ENCODE results near the gene BICD2.

Gene BICD2

DNA sequence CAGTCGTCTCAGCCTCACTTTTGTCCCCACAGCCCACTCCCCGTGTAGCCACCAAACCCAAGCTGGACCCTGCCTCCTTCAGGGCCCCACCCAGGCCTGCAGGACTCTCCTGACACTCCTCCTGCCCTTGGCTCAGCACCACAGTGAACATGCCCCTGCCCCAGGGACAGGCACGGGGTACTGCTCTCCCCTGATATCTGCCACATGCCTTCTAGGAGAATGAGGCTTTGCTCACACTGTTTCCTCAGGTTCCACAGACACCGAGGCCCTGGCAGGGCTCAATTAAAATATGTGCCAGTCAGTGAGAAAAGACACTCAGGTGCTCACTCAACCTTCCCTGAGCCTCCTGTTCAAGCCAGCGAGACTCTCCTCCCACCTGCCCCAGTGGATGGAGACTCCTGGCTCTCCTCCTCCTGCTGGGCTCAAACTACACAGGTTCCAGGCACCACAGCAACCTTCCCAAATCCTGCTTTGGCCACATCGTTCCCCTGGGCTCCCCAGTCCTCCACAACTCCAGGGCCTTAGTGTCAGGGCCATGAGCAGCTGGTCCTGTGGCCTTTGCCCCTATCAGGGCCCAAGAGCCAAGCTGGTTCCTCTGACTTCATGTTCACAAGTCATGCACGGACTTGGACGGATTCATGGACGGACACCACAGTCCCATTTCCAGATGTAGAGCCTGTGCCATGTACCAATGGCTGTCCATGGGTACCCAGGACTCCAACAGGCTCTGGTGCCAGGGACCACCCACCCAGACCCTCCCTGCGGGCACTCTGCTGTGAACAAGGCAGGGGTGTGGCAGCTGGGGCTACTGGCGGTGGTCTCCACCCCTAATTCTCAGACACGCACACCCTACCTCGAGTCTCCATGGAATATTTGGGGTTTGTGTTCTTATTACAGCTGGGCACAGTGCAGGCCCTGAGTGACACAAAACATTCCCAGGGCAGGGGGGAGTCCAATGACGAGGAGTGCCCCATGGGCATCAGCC, 36.6 kb downstream of the BICD2 start:
- no peak for DNase-seq (ENCODE audit: low spot score)

DNA sequence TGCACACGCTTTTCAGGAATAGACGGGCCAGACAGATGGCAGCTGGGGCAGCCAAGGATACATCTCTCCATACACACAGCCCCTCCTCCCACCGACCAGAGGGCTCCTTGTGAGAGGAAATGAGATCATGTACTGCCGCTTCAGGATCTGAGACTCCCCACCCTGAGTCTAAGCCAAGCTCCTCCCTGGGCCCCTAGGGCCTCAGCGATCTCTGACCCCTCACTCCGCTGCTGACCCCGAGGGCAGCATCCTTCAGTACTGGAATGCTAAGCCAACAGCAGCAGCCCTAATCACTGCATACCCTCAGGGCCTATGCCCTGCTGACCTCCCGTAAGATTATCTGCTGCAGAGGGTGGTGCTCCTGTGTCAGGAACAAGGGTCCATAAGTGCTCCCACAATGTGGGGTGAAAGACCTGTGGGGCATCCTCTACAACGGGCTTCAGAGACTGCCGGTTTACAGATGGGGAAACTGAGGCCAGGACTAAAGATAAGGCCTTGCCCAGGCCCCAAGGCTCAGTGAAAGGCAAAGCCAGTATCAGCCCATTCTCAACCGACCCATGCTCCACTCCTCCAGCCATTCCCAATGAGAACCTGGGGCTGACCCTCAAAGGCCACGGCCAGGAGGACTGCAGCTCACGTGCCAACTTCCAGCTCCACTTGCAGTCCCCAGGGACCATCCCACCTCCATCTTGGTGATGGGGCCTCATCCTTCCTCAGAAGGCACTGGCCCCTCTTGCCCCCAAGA, 37.5 kb downstream of the BICD2 start:
- DNase-seq (ENCODE audit: low spot score) = peak; percentile 67

DNA sequence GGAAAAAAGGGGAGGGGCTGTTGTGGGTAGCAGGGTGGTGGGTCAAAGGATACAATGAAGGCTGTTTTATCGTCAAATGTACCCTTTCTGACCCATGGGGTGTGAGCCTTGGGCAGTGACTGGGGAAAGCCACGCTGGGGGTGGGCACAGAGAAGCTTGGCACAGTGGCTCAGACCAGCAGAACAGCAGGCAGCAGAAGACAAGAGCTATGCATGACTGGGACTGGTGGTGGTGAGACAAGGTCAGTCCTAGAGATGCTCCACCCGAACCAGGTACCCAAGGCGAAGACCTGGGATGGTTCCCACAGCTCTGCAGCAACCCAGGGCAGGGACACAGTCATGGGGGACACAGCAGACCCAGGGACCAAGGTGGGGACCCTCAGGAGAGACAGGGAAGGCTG, 38.3 kb downstream of the BICD2 start:
- DNase-seq (ENCODE audit: low spot score) = no peak

DNA sequence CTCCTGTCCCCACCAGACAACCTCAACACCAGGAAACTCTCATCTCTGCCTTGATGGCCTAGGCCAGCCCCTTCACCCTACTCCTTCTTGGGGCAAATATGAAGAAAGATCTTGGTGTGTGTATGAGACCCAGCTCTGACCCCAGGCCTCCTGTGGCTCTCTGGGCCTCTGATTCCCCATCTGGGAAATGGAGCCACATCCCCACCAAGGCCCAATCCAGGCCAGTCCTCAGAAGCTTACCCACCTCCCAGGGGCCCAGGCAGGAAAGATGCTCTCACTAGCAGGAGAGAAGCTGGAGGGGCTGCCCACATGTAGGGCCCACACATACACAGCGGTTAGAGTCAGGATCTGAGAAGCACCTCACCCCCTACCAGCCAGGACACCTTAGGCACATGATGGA, 38.9 kb downstream of the BICD2 start:
- no peak for DNase-seq (ENCODE audit: low spot score)

DNA sequence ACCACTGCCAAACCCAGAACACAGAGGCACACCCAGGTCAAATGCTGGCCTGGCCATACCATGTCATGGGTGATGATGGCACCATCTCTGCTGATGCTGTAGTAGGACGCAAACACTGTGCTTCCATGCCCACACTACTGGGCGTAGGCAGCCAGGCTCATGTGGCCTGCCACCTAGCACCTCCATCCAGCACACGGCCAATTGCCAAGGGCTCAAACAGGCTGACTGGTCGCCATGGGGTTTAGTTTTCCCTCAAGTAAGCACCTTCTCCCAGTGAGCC, 39.4 kb downstream of the BICD2 start:
- no peak for DNase-seq (ENCODE audit: low spot score)

DNA sequence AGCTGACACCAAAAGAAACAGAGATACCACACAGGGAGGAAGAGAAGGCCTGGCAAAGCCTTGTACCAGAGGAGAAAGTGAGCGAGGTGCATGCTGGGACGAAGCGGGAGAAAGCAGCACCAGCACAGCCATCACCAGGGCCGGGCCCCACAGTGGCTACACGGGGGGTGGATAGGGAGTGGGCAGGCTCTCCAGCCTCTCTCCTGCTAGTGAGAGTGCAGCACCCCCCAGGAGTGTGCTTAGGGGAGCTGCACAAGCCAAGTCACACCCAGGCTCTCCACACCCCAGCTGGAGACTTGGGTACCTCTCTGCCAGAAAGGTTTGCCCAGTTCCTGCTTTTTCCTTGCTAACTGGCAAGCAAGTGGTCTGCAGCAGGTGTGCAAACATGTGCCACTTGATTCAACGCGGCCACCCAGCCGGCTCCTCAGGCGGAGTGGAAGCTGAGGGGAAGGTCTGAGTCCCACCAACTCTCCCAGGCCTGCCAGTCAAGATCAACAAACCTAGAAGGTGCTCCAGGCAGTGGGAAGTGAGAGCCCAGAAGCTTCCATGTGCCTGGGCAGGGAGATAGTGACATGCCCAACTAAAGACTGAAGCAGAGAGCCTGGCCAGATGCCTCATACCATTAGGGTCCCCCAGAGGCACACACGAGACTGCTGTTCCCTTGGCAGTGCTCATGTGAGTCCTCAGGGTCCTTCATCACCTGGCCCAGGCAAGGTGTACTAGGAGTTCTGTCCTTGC, 39.9 kb downstream of the BICD2 start:
- no peak for DNase-seq (ENCODE audit: low spot score)

DNA sequence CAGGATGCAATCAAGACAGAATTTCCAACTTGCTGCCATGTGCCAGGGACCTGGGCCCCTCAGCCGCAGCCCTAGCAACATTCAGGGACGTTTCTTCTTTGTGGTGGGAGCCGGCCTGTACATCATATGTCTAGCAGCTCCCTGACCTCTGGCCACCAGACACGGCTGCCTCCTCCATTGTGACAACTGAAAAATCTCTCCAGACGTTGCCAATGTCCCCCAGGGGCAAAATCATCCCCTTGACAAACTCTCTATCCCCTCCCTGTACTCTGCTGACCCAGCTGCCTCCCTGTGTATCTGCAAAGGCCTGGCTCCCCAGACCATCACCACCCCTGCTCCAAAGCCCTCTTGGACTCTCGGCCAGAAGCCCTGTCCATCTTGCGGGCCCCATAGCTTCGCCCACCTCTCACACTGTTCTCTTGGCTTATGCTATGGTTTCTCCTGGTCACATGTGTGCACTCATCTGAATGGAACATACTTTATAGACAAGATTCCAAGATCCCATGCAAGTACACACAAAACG, 40.8 kb downstream of the BICD2 start:
- DNase-seq (ENCODE audit: low spot score) = no peak

DNA sequence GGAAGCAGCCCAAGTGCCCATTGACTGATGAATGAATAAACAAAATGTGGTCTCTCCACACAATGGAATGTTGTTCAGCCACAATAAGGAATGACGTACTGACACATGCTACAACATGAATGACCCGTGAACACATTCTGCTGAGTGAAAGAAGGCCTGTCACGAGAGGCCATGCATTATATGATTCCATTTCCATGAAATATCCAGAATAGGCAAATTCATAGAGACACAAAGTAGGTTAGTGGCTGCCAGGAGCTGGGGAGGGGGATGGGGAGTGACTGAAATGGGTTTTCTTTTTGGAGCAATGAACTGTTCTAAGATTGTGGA, 41.4 kb downstream of the BICD2 start:
- no peak for DNase-seq (ENCODE audit: low spot score)

DNA sequence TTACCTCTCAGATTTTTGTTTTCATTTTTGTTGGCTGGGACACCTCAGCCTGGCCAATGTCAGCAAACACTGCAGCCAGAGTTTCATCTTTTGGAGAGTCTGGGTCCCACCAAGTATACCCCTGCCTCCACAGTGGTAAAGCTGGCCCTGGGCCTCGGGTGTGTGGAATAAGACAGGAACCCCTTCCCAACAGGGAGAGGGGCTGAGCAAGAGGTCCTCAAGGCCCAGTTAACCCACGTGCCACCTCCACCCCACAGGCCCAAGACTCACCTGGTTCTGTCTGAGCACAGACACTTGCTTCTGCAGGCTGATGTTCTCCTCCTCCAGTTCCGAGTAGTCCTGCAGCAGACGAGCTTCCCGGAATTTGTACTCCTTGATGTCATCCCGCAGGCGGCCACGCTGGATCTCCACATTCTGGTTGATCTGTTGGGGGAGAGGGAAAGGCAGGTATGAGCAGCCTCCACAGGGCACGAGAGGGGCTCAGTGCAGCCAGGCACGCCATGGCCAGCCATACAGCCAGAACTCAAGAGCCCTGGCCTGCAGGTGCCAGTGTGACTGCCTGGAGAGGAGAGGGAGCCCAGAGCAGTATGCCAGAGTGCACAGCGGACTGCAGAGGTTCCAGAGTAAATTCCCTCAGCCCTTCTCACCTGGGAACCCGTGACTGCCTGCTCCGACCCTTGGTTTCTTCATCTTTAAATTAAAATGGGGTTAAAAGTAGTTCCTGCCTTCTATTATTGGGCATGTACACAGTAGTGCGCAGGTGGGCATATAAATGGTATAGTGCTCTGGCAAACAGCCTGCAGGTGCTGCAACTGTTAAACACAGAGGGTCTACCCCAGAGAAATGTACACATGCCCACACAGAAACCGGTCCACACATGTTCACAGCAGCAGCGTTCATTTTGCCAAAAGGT, 42.0 kb downstream of the BICD2 start:
- DNase-seq (ENCODE audit: low spot score) = no peak

DNA sequence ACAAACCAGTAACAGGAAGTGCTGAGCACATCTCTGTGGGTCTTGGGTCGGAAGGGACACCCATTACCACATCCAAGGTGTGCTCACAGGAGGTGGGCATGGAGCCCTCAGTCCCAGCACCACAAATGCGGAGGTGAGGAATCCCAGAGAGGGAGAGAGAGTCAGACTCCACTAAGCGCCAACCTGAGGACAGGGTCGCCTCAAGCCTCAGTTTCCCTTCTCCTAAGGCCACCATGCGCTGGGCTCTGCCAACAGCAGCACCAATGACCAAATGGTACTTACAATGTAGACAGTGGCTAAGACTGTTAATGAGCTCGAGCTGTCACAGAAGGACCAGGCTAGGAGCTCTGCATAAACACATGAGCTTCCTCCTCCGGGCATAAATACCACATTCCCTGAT, 43.1 kb downstream of the BICD2 start:
- no peak for DNase-seq (ENCODE audit: low spot score)

DNA sequence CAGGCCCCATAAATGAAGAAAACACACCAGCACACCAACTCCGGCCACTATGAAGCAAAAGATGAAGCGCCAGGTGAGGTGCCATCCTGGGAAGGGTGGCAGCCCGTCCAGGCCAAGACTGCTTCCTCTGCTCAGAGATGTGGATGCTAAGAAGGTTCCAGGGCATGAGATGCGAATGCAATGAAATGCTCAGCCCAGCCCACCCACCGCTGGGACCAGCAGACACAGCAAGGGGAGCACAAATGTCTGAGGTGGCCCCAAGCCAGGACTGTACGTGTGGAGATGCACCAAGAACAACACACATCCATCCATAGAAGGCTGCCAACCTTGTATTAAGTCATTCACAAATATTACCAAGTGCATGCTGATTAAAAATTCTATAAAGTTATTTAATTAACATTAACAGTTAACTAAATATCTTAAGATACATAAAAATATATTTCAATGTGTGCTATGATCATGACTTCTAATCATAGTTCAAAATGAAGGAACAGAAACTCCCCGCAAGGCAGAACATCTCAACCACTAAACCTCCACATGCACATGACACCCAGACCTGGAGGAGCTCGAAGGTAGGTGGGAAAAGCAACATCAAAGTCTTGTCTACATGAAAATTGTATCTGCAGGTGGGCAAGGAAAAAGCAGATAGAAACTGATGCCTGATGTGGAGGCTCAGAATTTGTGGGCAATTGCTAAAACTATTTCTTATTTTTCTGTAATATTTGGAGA, 43.7 kb downstream of the BICD2 start:
- no peak for DNase-seq (ENCODE audit: low spot score)

DNA sequence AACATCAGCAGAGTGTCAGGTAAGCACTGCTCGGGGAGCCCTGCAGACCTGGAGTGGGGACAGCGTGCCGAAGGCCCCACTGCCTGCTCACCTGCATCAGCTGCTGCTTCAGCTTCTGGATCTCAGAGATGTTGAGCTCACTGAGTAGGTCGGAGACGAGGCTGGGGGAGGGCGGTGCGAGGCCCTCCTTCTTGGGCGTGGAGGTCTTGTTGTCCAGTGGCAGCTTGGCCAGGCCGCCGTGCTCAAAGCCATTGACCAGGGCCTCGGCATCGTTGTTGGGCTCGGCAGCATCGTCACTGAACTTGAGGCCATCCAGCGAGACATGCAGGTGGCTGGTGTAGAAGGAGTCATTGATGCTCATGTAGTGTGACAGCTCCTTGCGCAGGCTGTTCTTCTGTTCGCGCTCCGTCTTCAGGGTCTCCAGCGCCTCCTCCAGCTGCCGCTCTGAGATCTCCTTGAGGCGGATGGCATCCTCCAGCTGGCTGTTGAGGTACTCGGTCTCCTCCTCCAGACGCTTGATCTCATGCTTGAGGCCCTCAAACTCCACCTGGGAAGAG, 44.3 kb downstream of the BICD2 start:
- no peak for DNase-seq (ENCODE audit: low spot score)

DNA sequence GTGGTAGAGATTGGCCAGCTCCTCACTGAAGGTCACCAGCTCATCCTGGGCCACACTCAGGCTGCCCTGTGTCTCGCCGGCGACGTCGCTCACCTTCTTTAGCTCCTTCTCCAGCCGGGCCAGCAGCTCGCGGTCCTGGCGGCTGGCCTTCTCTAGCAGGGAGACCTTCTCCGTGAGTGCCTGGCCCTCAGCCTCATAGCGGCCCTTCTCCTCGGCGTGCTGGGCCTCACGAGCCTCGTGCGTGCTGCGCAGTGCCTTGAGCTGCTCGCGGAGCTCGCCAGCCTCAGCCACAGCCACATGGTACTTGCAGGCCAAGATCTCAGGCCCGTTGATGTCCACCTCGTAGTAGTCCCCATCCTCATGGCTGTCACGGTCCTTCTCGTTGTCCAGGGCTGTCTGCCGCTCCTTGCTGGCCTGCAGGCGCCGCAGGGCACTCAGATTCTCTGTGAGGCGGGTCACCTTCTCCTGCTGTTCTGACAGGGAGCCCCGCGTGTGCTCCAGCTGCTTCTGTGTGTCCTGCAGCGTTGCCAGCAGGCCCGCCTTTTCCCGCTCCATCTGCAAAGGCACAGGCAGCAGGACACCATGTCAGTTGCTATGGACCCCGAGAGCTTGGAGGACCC, 45.5 kb downstream of the BICD2 start:
- DNase-seq (ENCODE audit: low spot score) = no peak

DNA sequence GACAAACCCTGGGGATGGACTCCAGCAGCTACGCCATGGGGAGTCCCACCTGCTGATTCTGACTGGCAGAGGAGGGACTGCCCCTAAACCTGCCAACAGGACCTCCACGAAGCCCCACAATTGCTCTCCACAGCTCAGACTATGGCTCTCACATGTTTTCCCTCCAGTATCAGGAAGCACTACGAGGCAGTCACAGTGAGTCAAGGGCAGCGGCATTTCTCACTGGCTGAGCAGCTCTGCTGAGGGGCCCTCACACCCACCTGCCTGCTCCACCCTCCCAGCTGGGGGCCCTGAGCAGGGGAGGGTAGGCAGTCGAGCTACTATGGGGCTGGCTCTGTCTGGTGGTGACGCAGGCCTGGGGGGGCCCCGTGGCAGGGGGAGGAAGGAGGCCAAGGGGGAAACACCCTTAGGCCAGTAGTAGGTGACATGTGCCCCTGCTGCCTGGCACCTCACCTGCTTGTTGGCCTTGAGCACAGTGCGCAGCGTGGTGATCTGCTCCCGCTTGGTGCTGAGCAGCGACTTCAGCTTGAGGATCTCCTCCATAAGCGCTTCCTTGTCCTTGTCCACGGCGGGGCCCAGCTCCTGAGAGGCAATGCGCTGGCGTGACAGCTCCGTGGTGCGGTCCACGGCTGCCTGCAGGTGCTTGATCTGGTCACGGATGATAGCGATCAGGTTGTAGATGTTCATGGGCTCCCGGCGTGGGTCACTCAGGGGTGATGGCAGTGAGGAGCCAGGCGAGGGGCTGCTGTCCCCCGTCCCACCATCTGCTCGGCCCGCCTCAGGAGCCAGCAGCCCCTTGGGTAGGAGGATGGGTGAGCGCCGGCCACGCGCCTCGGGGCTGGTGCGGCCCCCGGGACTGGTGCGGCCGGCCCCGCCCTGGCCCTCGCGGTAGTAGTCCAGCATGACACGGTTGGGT, 46.3 kb downstream of the BICD2 start:
- no peak for DNase-seq (ENCODE audit: low spot score)

DNA sequence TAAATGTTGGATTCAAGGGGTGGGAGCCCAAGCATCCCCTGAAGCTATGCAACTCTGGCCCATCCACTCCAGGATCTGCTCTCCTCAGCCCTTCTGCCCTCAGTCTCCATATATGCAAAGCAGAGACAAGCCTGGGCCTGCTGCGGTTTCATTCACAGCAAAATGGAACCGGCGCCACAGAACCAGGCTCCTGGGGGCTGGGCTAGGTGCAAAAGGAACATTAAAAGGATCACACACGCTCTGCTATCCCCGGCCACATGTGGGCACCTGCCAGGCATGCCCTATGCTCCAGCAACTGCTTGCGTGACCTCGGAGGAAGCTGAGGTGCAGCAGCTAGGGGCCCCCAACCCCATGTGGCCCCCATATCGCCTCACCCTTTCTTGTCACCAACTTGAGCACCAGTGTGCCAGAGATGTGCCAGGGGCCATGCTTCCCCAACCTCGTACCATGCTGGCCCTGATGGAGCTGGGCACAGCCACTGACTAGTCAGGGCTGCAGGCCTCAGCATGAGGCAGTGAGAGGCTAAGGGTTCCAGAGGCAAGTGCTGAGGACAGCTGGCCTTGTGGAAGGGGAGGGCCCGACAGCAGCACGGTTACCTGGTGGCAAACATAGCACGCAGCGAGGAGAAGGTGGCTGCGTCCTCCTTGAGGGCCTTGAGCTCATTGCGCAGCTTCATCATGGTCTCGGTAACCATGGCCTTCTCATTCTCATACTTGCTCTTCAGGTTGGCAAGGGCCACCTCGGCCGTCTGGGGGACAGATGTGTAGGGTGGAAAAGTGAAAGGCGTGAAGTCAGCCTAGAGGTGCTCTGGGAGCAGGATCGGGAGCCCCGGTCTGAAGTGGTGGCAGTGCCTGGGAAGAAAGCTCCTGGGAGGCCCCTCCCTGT, 47.2 kb downstream of the BICD2 start:
- no peak for DNase-seq (ENCODE audit: low spot score)

DNA sequence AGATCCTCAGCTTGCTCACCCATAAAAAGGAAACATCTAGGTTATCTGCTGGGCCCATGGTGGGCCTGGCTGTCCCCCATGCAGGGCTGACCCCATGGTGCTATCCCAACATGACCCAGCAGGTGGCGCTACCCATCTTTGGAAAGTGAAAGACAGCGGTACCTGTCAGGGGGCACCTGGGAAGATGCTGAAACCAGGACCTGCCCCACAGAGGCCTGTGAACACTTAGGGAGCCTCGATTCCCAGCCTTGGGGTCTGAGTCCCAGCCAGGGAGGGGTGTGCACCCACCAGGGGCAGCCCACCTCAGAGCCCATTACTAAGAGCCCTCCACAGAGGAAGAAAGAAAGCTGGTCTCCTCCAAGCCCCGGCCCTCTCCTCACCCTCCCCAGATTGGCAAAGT, 48.1 kb downstream of the BICD2 start:
- DNase-seq (ENCODE audit: low spot score) = peak; percentile 54

DNA sequence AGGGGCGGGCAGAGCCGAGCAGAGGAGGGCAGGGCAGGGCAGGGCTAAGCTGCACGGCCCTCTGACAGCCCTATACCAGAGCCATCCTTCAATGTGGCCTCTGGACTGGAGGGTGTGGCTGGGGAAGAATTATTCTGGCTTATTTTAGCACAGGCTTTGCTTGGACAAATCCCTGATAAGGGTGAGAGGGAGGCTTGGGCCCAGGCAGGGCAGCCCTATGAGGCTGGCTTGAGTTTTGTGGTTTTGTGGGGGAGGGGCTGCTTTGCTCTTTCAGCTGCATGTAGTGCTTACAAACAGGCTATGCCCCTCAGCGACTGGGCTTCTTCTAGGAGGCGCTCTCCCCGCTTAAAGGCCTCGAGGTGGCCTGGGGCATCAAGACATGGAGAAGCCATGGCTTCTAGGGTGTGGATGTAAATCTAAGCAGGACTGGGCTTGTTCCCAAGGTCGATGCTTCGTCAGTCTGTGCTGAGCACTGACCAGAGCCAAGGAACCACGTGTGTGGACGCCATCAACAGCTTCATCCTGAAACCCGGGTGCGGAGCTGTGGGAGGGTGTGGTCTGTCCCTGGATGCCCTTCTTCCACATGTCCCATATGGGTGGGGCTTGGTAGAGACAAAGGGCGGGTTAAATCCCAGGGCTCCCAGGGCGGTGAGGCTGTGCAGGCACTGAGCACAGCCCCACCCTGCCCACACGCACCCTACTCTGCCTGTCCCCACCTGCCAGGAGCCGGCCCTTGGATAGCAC, 49.0 kb downstream of the BICD2 start:
- no peak for DNase-seq (ENCODE audit: low spot score)
